Aorta (tissue), 5 donors: ENCODE measurements around the gene ALK. TPM values are rescaled to one million over a fixed set of nuclear protein-coding genes. Genes with fewer than 3 reads are reported as not detected.

Experiments
- ATAC-seq: fragments of 200-7000 bp; cut with Tn5 transposase; one replicate; pipeline ENCODE4 v1.9.1; 2022; ENCODE audit warnings: moderate library complexity; ENCODE audit not compliant: low FRiP score
- DNase-seq, 2 donors: peaks; one replicate each; pipeline ENCODE4 v3.0.0-alpha.2; 2020
- H3K27ac ChIP-seq, 2 donors: one replicate each; pipeline ENCODE4 v1.5.1; 2013; ENCODE audit warnings: low read length in 2 of 2, mild to moderate bottlenecking in 2 of 2, moderate library complexity in 2 of 2, control low read depth in 1 of 2, inconsistent platforms in 1 of 2, low read depth in 1 of 2
- H3K27me3 ChIP-seq, 2 donors: one replicate each; pipeline ENCODE4 v1.6.1; 2013; ENCODE audit warnings: control low read depth in 1 of 2, low read length in 1 of 2, mild to moderate bottlenecking in 1 of 2, moderate library complexity in 1 of 2; ENCODE audit not compliant: insufficient read depth in 2 of 2, control insufficient read depth in 1 of 2
- H3K36me3 ChIP-seq, 2 donors: one replicate each; pipeline ENCODE4 v1.6.1; 2013; ENCODE audit warnings: control low read depth in 1 of 2, low read length in 1 of 2, mild to moderate bottlenecking in 1 of 2; ENCODE audit not compliant: insufficient read depth in 2 of 2, control insufficient read depth in 1 of 2
- H3K4me1 ChIP-seq, 2 donors: one replicate each; pipeline ENCODE4 v1.6.1; 2013; ENCODE audit warnings: low read length in 2 of 2, control low read depth in 1 of 2, mild to moderate bottlenecking in 1 of 2, moderate library complexity in 1 of 2; ENCODE audit not compliant: insufficient read depth in 2 of 2, control insufficient read depth in 1 of 2
- H3K4me3 ChIP-seq, 2 donors: one replicate each; pipeline ENCODE4 v1.5.1; 2013; ENCODE audit warnings: low read length in 2 of 2, control low read depth in 1 of 2, mild to moderate bottlenecking in 1 of 2
- H3K9me3 ChIP-seq: one replicate; pipeline ENCODE4 v1.6.1; 2013; ENCODE audit warnings: mild to moderate bottlenecking, low read length; ENCODE audit not compliant: control insufficient read depth
- WGBS, 2 donors: extraction: QIAGEN DNeasy Blood & Tissue Kit; methylation state at CpG; one replicate each; pipeline ENCODE4 v1.1.7; 2013; 5-methylcytosine and 5-hydroxymethylcytosine counted together
- intact Hi-C, 2 donors: fragments of 100-400 bp; cut with DNase I; formaldehyde crosslinking; loops; one replicate each; pipeline versions ENCODE4 v1.14.2 to v1.15.0; 2022
- polyA plus RNA-seq, 2 donors: library from polyadenylated mRNA; stranded (reverse); fragments of 200-250 nt; gene quantifications; one replicate each; pipeline ENCODE4 v1.2.3, GENCODE V29; 2013
- total RNA-seq, 2 donors: library from RNA; stranded (reverse); fragmentation: NEBNext Ultra II Directional; extraction: Animal tissue kit (Norgen Biotek cat#: 25700); gene quantifications; one replicate each; pipeline ENCODE4 v1.2.1, GENCODE V29; 2021
- donor health status: healthy with polysubstance abuse.
- donor health status: Bipolar disorder and iron deficiency.
- donor health status: DM: no; HTN: no; CAD: no.
- donor health status: DM: no; HTN: no; CAD: no.
- donor health status: DM: yes; HTN: yes; CAD: no.

The ALK gene
- total and polyA plus RNA-seq, 4 donors = 0.13 to 0.30 TPM; not detected in 2

DNA sequence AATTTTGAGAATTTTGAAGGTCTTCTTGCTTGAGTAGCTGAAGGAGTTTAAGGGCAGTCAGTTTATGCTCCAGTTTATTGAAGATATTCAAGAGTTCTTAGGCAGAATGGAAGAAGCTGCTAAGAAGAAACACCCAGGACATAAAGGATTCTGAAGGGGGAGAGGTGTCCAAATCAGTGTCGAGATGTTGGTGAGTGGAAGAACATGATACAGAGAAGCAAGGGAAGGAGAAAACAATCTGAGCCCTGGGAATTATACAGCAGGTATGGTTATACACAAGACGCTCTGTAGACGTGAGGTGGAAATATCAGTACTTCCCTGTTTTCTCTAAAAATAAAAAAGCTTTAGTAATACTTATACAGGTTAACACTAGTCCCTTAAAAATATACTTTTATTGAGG is 746.0 kb downstream of the ALK start:
- no peak for ATAC-seq
- peaks cover 5 to 6% of the 10 kb centered on the region in 2 donors for H3K36me3 ChIP-seq

GRCh38 chr2:29174937-29175336 is 746.4 kb downstream of the ALK start:
- WGBS, 2 donors = 62 to 63% methylated on average over 2 of the region's 2 CpGs

More for the DNA sequence above, 746.0 kb downstream of the ALK start:
- Histone ChIP-seq H3K4me1 (no peaks in the 10 kb centered on the region), H3K9me3 (no peaks in the 10 kb centered on the region), H3K27me3 (no peaks in the 10 kb centered on the region), H3K27ac (no peak overlapping the region), H3K4me3 (no peak overlapping the region)
- DNase-seq = no peak
- WGBS, 2 donors = 94 to 96% methylated on average over 3 of the region's 3 CpGs
- intact Hi-C loops = no loop called here

DNA sequence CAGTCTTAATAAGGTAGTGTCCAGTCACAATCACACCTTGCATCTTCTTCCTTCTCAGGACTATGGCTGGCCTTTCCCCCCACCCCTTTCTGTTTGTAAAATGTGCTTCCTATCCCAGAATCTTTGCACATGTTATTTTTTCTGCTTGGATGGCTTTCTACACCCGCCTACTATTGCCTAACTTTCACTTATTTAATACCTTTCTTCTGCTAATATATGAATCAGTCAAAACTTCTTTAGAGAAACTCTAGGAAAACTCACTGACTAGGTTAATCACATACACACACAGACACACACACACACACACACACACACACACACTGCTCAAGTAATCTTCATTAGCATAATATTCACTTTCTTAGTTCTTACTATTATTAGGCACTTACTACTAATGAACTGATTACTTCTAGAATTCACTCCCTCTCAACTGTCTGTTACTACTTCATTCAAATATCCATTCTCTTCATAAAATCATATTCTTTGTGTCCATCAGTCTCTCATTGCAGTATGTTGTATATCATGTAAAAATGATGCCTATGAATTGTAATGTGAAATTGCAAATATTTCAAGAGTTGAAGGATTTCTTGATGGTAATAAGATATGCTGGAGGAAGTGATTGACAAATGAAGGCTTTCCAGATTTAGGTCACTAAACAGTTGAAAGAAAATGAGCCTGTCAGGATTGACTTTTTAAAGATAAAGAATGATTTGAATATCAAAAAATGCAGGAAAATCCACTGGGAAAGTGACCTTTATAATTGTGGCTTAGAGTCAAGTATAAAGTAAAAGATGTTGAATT is 754.9 kb downstream of the ALK start:
- 88% methylated on average over 1 of the region's 1 CpG for WGBS, 2 donors
- no peak overlapping the region for H3K4me3 ChIP-seq
- DNase-seq = no peak
- H3K9me3 ChIP-seq = no peaks in the 10 kb centered on the region
- intact Hi-C loops = no loop called here
- H3K27ac ChIP-seq = no peak overlapping the region
- H3K27me3 ChIP-seq = no peaks in the 10 kb centered on the region
- H3K36me3 ChIP-seq = peaks cover 4 to 5% of the 10 kb centered on the region in 2 donors
- no peak for ATAC-seq
- H3K4me1 ChIP-seq = no peaks in the 10 kb centered on the region

More at GRCh38 chr2:29174937-29175336, 746.4 kb downstream of the ALK start:
- Histone ChIP-seq H3K4me3 (no peak overlapping the region), H3K4me1 (no peaks in the 10 kb centered on the region), H3K36me3 (peaks cover 2 to 6% of the 10 kb centered on the region in 2 donors), H3K9me3 (no peaks in the 10 kb centered on the region), H3K27ac (no peak overlapping the region), H3K27me3 (no peaks in the 10 kb centered on the region)
- intact Hi-C loops = no loop called here
- ATAC-seq = no peak
- no peak for DNase-seq

GRCh38 chr2:29165362-29166241 is 755.8 kb downstream of the ALK start:
- ATAC-seq (no peak), DNase-seq (no peak)
- H3K4me1 ChIP-seq = no peaks in the 10 kb centered on the region
- H3K27ac ChIP-seq = no peak overlapping the region
- 73 to 78% methylated on average over 8 of the region's 8 CpGs for WGBS, 2 donors
- no peak overlapping the region for H3K4me3 ChIP-seq
- intact Hi-C loops = no loop called here
- no peaks in the 10 kb centered on the region for H3K27me3 ChIP-seq
- H3K36me3 ChIP-seq = peaks cover 5 to 7% of the 10 kb centered on the region in 2 donors
- H3K9me3 ChIP-seq = no peaks in the 10 kb centered on the region

GRCh38 chr2:29164091-29164846 is 757.1 kb downstream of the ALK start:
- intact Hi-C loops = no loop called here
- Histone ChIP-seq H3K4me1 (no peaks in the 10 kb centered on the region), H3K27me3 (no peaks in the 10 kb centered on the region), H3K27ac (no peak overlapping the region), H3K4me3 (no peak overlapping the region), H3K9me3 (no peaks in the 10 kb centered on the region), H3K36me3 (peaks cover 5 to 7% of the 10 kb centered on the region in 2 donors)
- DNase-seq (no peak), ATAC-seq (no peak)
- 91 to 92% methylated on average over 5 of the region's 5 CpGs for WGBS, 2 donors

- ATAC-seq (no peak), DNase-seq (no peak)
- WGBS, 2 donors = 92 to 97% methylated on average over 1 of the region's 1 CpG
- no peaks in the 10 kb centered on the region for H3K27me3 ChIP-seq
- H3K27ac ChIP-seq = no peak overlapping the region
- intact Hi-C loops = no loop called here
- peaks cover 4 to 6% of the 10 kb centered on the region in 2 donors for H3K36me3 ChIP-seq
- H3K9me3 ChIP-seq = no peaks in the 10 kb centered on the region
- no peak overlapping the region for H3K4me3 ChIP-seq
- no peaks in the 10 kb centered on the region for H3K4me1 ChIP-seq
Observed at GRCh38 chr2:29162204-29162928, 759.0 kb downstream of the ALK start.

- DNase-seq (no peak), ATAC-seq (no peak)
- H3K9me3 ChIP-seq = no peaks in the 10 kb centered on the region
- H3K36me3 ChIP-seq = peaks cover 4% of the 10 kb centered on the region in 2 donors
- no peaks in the 10 kb centered on the region for H3K27me3 ChIP-seq
- WGBS, 2 donors = 69 to 92% methylated on average over 5 of the region's 5 CpGs
- no peak overlapping the region for H3K27ac ChIP-seq
- H3K4me3 ChIP-seq = no peak overlapping the region
- intact Hi-C loops = no loop called here
- H3K4me1 ChIP-seq = no peaks in the 10 kb centered on the region
Observed at GRCh38 chr2:29160184-29160583, 761.2 kb downstream of the ALK start.

DNA sequence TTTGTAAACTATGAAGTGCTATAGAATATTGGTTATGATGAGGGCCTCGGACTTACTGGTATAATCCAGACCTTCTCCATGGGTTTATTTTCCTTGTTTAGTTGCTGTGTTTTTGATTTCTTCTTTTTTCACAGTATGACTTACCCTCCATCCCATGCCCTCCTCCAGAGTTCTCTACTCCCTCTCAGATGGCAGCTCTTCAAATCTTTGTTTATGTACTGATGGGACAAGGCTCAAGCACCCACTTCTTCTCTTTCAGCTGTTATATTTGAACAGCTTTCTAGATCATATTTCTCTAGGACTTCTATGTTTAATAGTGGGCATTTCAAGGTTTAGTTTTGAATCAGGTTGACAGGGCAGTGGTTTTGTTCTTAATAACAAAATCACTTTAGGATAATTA is 762.3 kb downstream of the ALK start:
- peaks cover 4 to 7% of the 10 kb centered on the region in 2 donors for H3K36me3 ChIP-seq
- 49 to 96% methylated on average over 1 of the region's 1 CpG for WGBS, 2 donors
- no peak for ATAC-seq

More for the DNA sequence above, 762.3 kb downstream of the ALK start:
- DNase-seq = no peak
- H3K27ac ChIP-seq = no peak overlapping the region
- no peak overlapping the region for H3K4me3 ChIP-seq
- no peaks in the 10 kb centered on the region for H3K9me3 ChIP-seq
- intact Hi-C loops = no loop called here
- no peaks in the 10 kb centered on the region for H3K4me1 ChIP-seq
- H3K27me3 ChIP-seq = no peaks in the 10 kb centered on the region
